K562 (cell line): ENCODE measurements around the gene MMP24. TPM values are rescaled to one million over a fixed set of nuclear protein-coding genes. Genes with fewer than 3 reads are reported as not detected.

ENCODE experiments used
- ATAC-seq: fragments of 200-7000 bp; cut with Tn5 transposase; 3 replicates; pipeline ENCODE4 v1.9.1; 2020; ENCODE audit warnings: moderate library complexity
- BruUV-seq: library from RNA; stranded (reverse); fragments of 400-500 nt; replicated peaks from 2 replicates; lab custom pipeline; 2021; lab: Mats Ljungman, UMichigan
- CTCF ChIA-PET: fragments of 300-600 bp; formaldehyde crosslinking; extraction: SDS; loops from one replicate; lab custom pipeline; 2021; ENCODE audit warnings: low intra/inter-chr PET ratio; lab: Yijun Ruan, JAX
- POLR2A ChIA-PET: fragments of 300-600, 350-650 bp; sonication (Branson Sonifier 250); formaldehyde crosslinking; extraction: SDS; loops from one replicate; lab custom pipeline; 2021; ENCODE audit warnings: antibody characterized with exemption, inconsistent platforms; lab: Yijun Ruan, JAX
- DNase-seq, 4 experiments: peaks; one replicate each; pipeline versions ENCODE4 v3.0.0 to v3.0.0-alpha.2; 2011 to 2018; ENCODE audit warnings: low spot score in 3 of 4, mixed read lengths in 3 of 4; ENCODE audit errors: extremely low read depth in 1 of 4
- FAIRE-seq: peaks from 2 replicates; lab custom pipeline; 2011; peaks lifted over from hg19 to GRCh38; lab: Jason Lieb, UNC
- H2AFZ ChIP-seq: 2 replicates; pipeline ENCODE4 v1.6.0; 2011; ENCODE audit warnings: low read depth, low read length, control low read depth, inconsistent platforms
- H3K27ac ChIP-seq: fragments of 200-600 bp; 3 replicates; pipeline ENCODE4 v1.8.0; 2011; ENCODE audit warnings: low read depth, mild to moderate bottlenecking, control low read depth, inconsistent platforms, low read length, moderate library complexity, mixed read lengths; ENCODE audit errors: extremely low read depth
- H3K27me3 ChIP-seq, 2 experiments: fragments of 300-600 bp in 1 of 2; 2 replicates in 1 of 2; 3 replicates in 1 of 2; pipeline versions ENCODE4 v1.6.0 to v1.8.0; 2011; ENCODE audit warnings: inconsistent platforms in 2 of 2, low read length in 2 of 2, mild to moderate bottlenecking in 1 of 2, mixed read lengths in 1 of 2, moderate library complexity in 1 of 2; ENCODE audit not compliant: control insufficient read depth in 2 of 2, insufficient read depth in 2 of 2
- H3K36me3 ChIP-seq: fragments of 300-600 bp; 3 replicates; pipeline ENCODE4 v1.8.0; 2011; ENCODE audit warnings: mild to moderate bottlenecking, low read length, inconsistent platforms; ENCODE audit not compliant: control insufficient read depth, insufficient read depth
- H3K4me1 ChIP-seq, 2 experiments: fragments of 200-600 bp in 1 of 2; replicated peaks in 1 of 2; 2 replicates in 1 of 2; 3 replicates in 1 of 2; pipeline versions ENCODE4 v1.5.1 to v1.8.0; 2011; ENCODE audit warnings: inconsistent platforms in 2 of 2, low read length in 2 of 2, mild to moderate bottlenecking in 1 of 2, mixed read lengths in 1 of 2, moderate library complexity in 1 of 2; ENCODE audit not compliant: control insufficient read depth in 2 of 2, insufficient read depth in 2 of 2
- H3K4me2 ChIP-seq: 2 replicates; pipeline ENCODE4 v1.6.1; 2011; ENCODE audit warnings: low read length, control low read depth, inconsistent platforms, mixed read lengths; ENCODE audit not compliant: insufficient read depth
- H3K4me3 ChIP-seq: fragments of 200-600 bp; sonication (generic), shearing (Covaris generic); 2 replicates; pipeline ENCODE4 v1.5.1; 2016; ENCODE audit warnings: control low read depth, inconsistent platforms
- H3K79me2 ChIP-seq: fragments of 200-600 bp; 3 replicates; pipeline ENCODE4 v1.8.0; 2011; ENCODE audit warnings: low read length, inconsistent platforms; ENCODE audit not compliant: control insufficient read depth, insufficient read depth
- H3K9ac ChIP-seq, 2 experiments: 2 replicates each; pipeline versions ENCODE4 v1.6.0 to v1.6.1; 2011; ENCODE audit warnings: low read depth in 2 of 2, low read length in 2 of 2, control low read depth in 1 of 2, inconsistent platforms in 1 of 2, mild to moderate bottlenecking in 1 of 2, mixed read lengths in 1 of 2; ENCODE audit not compliant: insufficient read depth in 1 of 2
- H3K9me1 ChIP-seq: one replicate; pipeline ENCODE4 v1.6.0; 2011; ENCODE audit warnings: inconsistent platforms, mild to moderate bottlenecking, low read length, moderate library complexity; ENCODE audit not compliant: control insufficient read depth, insufficient read depth
- H3K9me3 ChIP-seq: replicated peaks from 2 replicates; pipeline ENCODE4 v1.5.1; 2011; ENCODE audit warnings: low read depth, low read length, inconsistent platforms; ENCODE audit not compliant: control insufficient read depth, insufficient read depth
- H4K20me1 ChIP-seq: replicated peaks from 2 replicates; pipeline ENCODE4 v1.6.1; 2011; ENCODE audit warnings: low read length, inconsistent platforms, mixed read lengths; ENCODE audit not compliant: control insufficient read depth, insufficient read depth
- CREB1 ChIP-seq, 2 experiments: sonication (generic) in 1 of 2; formaldehyde crosslinking in 1 of 2; IDR thresholded peaks; 2 replicates each; pipeline versions ENCODE4 v1.6.1 to v1.8.0; 2012 to 2022; ENCODE audit warnings: inconsistent platforms in 1 of 2, mild to moderate bottlenecking in 1 of 2, missing genetic modification reagents in 1 of 2, moderate library complexity in 1 of 2
- GABPB2 ChIP-seq: fragments of 250-450 bp; sonication (Bioruptor Pico); conservative IDR thresholded peaks from 2 replicates; pipeline ENCODE4 v1.5.1; 2021; ENCODE audit warnings: mild to moderate bottlenecking
- SMAD2 ChIP-seq: fragments of 150-350 bp; IDR thresholded peaks from 2 replicates; pipeline ENCODE4 v1.6.1; 2014; ENCODE audit warnings: low read depth, mild to moderate bottlenecking, low read length
- ZEB2 ChIP-seq: fragments of 450-650 bp; IDR thresholded peaks from 2 replicates; pipeline ENCODE4 v1.6.1; 2016
- ZNF143 ChIP-seq: sonication (generic); formaldehyde crosslinking; IDR thresholded peaks from 2 replicates; pipeline ENCODE4 v1.9.0; 2022; ENCODE audit warnings: mild to moderate bottlenecking, missing genetic modification reagents
- ZNF24 ChIP-seq: fragments of 450-650 bp; IDR thresholded peaks from 2 replicates; pipeline ENCODE4 v1.6.1; 2016
- WGBS: fragments of 100-300 bp; shearing (Covaris generic); methylation state at CpG from one replicate; pipeline ENCODE4 v1.1.6; 2016; ENCODE audit warnings: low coverage, mixed read lengths; ENCODE audit not compliant: insufficient coverage; ENCODE audit errors: missing lambda C conversion rate; 5-methylcytosine and 5-hydroxymethylcytosine counted together
- in situ Hi-C: fragments of 300-500 bp; cut with MboI; formaldehyde crosslinking; loops from 4 replicates; pipeline ENCODE4 v1.15.0; 2018; ENCODE audit warnings: inconsistent platforms, mixed read lengths
- intact Hi-C: fragments of 100-400 bp; cut with micrococcal nuclease; formaldehyde crosslinking; loops from 2 replicates; pipeline ENCODE4 v1.14.2; 2022
- polyA plus RNA-seq, 8 experiments: library from polyadenylated mRNA; depleted of rRNA in 4 of 8; stranded (reverse) in 5 of 8; unstranded in 3 of 8; fragments of >200 nt; fragmentation: Nextera tagmentation in 2 of 8; fragmentation: Illumina TruSeq in 1 of 8; extraction: Ambion mirVana in 2 of 8; extraction: Trizol in 1 of 8; gene quantifications; 2 replicates each; pipeline versions ENCODE4 v1.2.1 to v1.2.3, GENCODE V29; 2011 to 2014; ENCODE audit warnings: inconsistent platforms in 1 of 8, missing spikeins in 1 of 8
- total RNA-seq, 7 experiments: library from RNA; depleted of rRNA in 6 of 7; stranded (reverse); fragments of >200 nt in 6 of 7; fragmentation: Illumina TruSeq in 2 of 7; extraction: Trizol in 2 of 7; gene quantifications; 2 replicates each; pipeline versions ENCODE4 v1.2.1 to v1.2.3, GENCODE V29; 2011 to 2021; ENCODE audit warnings: low replicate concordance in 1 of 7
- TF ChIP-seq, protein P1 (sequence below): fragments of 450-650 bp; conservative IDR thresholded peaks from 2 replicates; pipeline ENCODE4 v1.6.1; 2016; ENCODE audit warnings: missing genetic modification characterization, low read depth, mild to moderate bottlenecking, control low read depth, missing compliant biosample characterization

The MMP24 gene
- total and polyA plus RNA-seq, 9 of the 15 experiments (the other 6 are each of a cell fraction or from before 2014, with no cell fraction given): 0.03 to 0.07 (median 0.03) TPM; not detected in 6

DNA sequence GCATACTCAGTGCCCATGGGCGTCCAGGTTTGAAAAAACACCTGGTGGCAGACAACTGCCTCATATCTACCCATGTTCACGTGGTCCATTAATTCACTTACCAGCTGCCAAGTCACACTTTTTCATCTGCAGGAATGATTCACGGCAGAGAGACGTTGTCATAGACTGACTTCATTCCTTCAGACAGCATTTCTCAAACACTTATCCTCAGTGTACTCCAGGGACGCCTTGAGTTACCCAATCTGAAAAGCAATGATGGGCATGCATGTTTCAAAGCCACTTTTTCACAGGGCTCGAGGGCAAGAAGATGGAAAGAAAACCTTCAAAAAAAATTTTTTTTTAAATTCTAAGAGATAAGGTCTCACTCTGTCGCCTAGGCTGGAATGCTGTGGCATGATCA lies 45.4 kb downstream of the MMP24 start:
- no peaks in the 10 kb centered on the region for H3K27me3 ChIP-seq
- H2AFZ ChIP-seq: no peak overlapping the region
- no peak for DNase-seq
- no peaks in the 10 kb centered on the region for H3K9me3 ChIP-seq
- intact Hi-C loops (no loop called here), in situ Hi-C loops (no loop called here)
- ChIA-PET POLR2A (interaction anchor here (2.0 kb wide), 1 partner anchor 12 kb away, joined by 10 read pairs; the partner anchor contains the start of gene EIF6), CTCF (interaction anchor here (5.3 kb wide), 1 partner anchor 126 kb away, joined by 28 read pairs; the partner anchor contains the start of gene EDEM2)
- peak; percentile 48 for FAIRE-seq
- WGBS: 48% methylated on average over 7 of the region's 7 CpGs
- H3K4me2 ChIP-seq: no peak overlapping the region; the same call in 1 of the 2 replicates
- H3K27ac ChIP-seq: no peak overlapping the region
- H4K20me1 ChIP-seq: no peaks in the 10 kb centered on the region
- H3K79me2 ChIP-seq: peaks cover 10% of the 10 kb centered on the region
- H3K4me3 ChIP-seq: no peak overlapping the region
- H3K9ac ChIP-seq: peak overlapping the region; percentile 45 to 86; a peak in 2 of 4 replicates
- H3K9me1 ChIP-seq: no peaks in the 10 kb centered on the region
- no peak for TF ChIP-seq ZEB2
- no peak for TF ChIP-seq CREB1 (IDR thresholded peaks at IDR 0.05)
- TF ChIP-seq CREB1 (CRISPR knock-in tag; IDR thresholded peaks at IDR 0.05): no peak
- no peak for TF ChIP-seq GABPB2
- no peak for TF ChIP-seq SMAD2
- TF ChIP-seq ZNF143 (CRISPR knock-in tag): no peak
- TF ChIP-seq, protein P1, sequence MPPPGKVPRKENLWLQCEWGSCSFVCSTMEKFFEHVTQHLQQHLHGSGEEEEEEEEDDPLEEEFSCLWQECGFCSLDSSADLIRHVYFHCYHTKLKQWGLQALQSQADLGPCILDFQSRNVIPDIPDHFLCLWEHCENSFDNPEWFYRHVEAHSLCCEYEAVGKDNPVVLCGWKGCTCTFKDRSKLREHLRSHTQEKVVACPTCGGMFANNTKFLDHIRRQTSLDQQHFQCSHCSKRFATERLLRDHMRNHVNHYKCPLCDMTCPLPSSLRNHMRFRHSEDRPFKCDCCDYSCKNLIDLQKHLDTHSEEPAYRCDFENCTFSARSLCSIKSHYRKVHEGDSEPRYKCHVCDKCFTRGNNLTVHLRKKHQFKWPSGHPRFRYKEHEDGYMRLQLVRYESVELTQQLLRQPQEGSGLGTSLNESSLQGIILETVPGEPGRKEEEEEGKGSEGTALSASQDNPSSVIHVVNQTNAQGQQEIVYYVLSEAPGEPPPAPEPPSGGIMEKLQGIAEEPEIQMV (tag): no peak
- peak; percentile 8; the same call in 1 of the 2 replicates for TF ChIP-seq ZNF24
- H3K4me1 ChIP-seq: peaks cover 15 to 50% of the 10 kb centered on the region in 2 experiments; a peak in 4 of 5 replicates
- no peak for ATAC-seq
- peaks cover 20% of the 10 kb centered on the region; the same call in 2 of the 3 replicates for H3K36me3 ChIP-seq
- BruUV-seq: no TSS peak
